CD4-positive, CD25-positive, alpha-beta regulatory T cell (primary cell): ENCODE measurements around the gene STAG1. TPM values are rescaled to one million over a fixed set of nuclear protein-coding genes. Genes with fewer than 3 reads are reported as not detected.
"Not testable (repeated sequence)": the region's sequence is repeated elsewhere in the genome, so short reads cannot be mapped to it uniquely, and the experiment has no call there.

Source experiments
- ATAC-seq, 2 donors: fragments of 150-1000 bp; cut with Tn5 transposase; one replicate each; pipeline ENCODE4 v1.10.0; 2021; ENCODE audit warnings: low read depth in 2 of 2, moderate number of reproducible peaks in 2 of 2, moderate library complexity in 1 of 2
- DNase-seq, 3 donors: peaks; one replicate each; pipeline versions ENCODE4 v3.0.0 to v3.0.0-alpha.2; 2012 to 2022; ENCODE audit warnings: mixed read lengths in 1 of 3
- H3K27ac ChIP-seq: one replicate; pipeline ENCODE4 v1.7.0; 2013; ENCODE audit warnings: mild to moderate bottlenecking, low read length; ENCODE audit not compliant: insufficient read depth, poor library complexity, severe bottlenecking
- H3K27me3 ChIP-seq: one replicate; pipeline ENCODE4 v1.7.0; 2013; ENCODE audit warnings: low read length; ENCODE audit not compliant: control insufficient read depth, insufficient read depth
- H3K36me3 ChIP-seq: one replicate; pipeline ENCODE4 v1.7.0; 2013; ENCODE audit warnings: mild to moderate bottlenecking, low read length, moderate library complexity; ENCODE audit not compliant: control insufficient read depth, insufficient read depth
- H3K4me1 ChIP-seq: 2 replicates; pipeline ENCODE4 v1.7.0; 2013; ENCODE audit warnings: mild to moderate bottlenecking, low read length; ENCODE audit not compliant: insufficient read depth, control insufficient read depth, poor library complexity, severe bottlenecking
- H3K4me3 ChIP-seq: one replicate; pipeline ENCODE4 v1.7.0; 2013; ENCODE audit warnings: low read depth, mild to moderate bottlenecking, low read length, moderate library complexity
- H3K9me3 ChIP-seq, 2 experiments: 1 replicate in 1 of 2; 2 replicates in 1 of 2; pipeline ENCODE4 v1.7.0; 2013; ENCODE audit warnings: low read length in 2 of 2, mild to moderate bottlenecking in 1 of 2, moderate library complexity in 1 of 2; ENCODE audit not compliant: control insufficient read depth in 2 of 2
- H3K27ac Mint-ChIP-seq, 3 donors: one replicate each; pipeline ENCODE4 v1.8.0; 2020 to 2022; ENCODE audit warnings: mild to moderate bottlenecking in 3 of 3, mixed read lengths in 3 of 3, moderate library complexity in 2 of 3
- H3K27me3 Mint-ChIP-seq: one replicate; pipeline ENCODE4 v1.8.0; 2022; ENCODE audit warnings: mild to moderate bottlenecking, mixed read lengths
- H3K36me3 Mint-ChIP-seq: one replicate; pipeline ENCODE4 v1.8.0; 2020; ENCODE audit warnings: mixed read lengths
- H3K4me1 Mint-ChIP-seq, 4 donors: one replicate each; pipeline ENCODE4 v1.8.0; 2020 to 2022; ENCODE audit warnings: mixed read lengths in 4 of 4, mild to moderate bottlenecking in 1 of 4
- H3K4me3 Mint-ChIP-seq, 4 donors: one replicate each; pipeline ENCODE4 v1.8.0; 2020 to 2022; ENCODE audit warnings: mild to moderate bottlenecking in 4 of 4, mixed read lengths in 4 of 4, moderate library complexity in 3 of 4
- H3K9me3 Mint-ChIP-seq, 7 donors: one replicate each; pipeline ENCODE4 v1.8.0; 2020 to 2022; ENCODE audit warnings: mixed read lengths in 7 of 7, mild to moderate bottlenecking in 3 of 7, moderate library complexity in 2 of 7
- polyA plus RNA-seq, 4 donors: library from polyadenylated mRNA; unstranded; fragments of 300-500 nt; fragmentation: Illumina TruSeq; gene quantifications; one replicate each; pipeline ENCODE4 v1.2.3, GENCODE V29; 2021
- total RNA-seq: library from RNA; stranded (reverse); gene quantifications from one replicate; pipeline ENCODE4 v1.2.3, GENCODE V29; 2022

Gene STAG1
- total and polyA plus RNA-seq, 5 donors from 2014 or later = 16.0 to 58.6 (median 21.3) TPM

GRCh38 chr3:136390574-136390973, 361.6 kb downstream of the STAG1 start:
- no peaks in the 10 kb centered on the region for H3K36me3 ChIP-seq
- H3K4me1 Mint-ChIP-seq = peaks cover 0 to 13% (median 3%) of the 10 kb centered on the region in 4 donors
- peaks cover 0 to 2% (median 0%) of the 10 kb centered on the region in 7 donors for H3K9me3 Mint-ChIP-seq
- H3K27ac Mint-ChIP-seq = no peak overlapping the region
- H3K4me1 ChIP-seq = no peaks in the 10 kb centered on the region
- H3K27ac ChIP-seq = no peak overlapping the region
- DNase-seq (no peak), ATAC-seq (no peak)
- peaks cover 4% of the 10 kb centered on the region for H3K36me3 Mint-ChIP-seq
- no peaks in the 10 kb centered on the region for H3K9me3 ChIP-seq
- no peaks in the 10 kb centered on the region for H3K27me3 ChIP-seq
- no peak overlapping the region for H3K4me3 ChIP-seq
- H3K4me3 Mint-ChIP-seq = no peak overlapping the region
- H3K27me3 Mint-ChIP-seq = no peaks in the 10 kb centered on the region

DNA sequence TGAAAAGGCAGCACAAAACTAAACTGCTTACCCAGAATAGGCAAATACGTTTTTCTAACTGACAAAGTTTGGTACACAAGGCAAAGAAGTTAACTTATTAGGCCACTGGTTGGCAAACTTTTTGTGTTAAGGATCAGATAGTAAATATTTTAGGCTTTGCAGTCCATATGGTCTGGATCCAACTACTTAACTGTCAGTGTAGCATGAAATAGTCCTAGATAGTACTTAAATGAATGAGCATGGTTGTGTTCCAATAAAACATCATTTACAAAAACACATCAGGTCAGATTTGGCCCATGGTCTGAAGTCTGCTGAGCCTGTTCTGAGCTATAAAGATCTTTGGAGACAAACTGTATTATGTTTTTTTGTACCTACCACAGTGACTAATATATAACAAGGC, 365.1 kb downstream of the STAG1 start:
- Histone ChIP-seq H3K27me3 (no peaks in the 10 kb centered on the region), H3K4me1 (peaks cover 8% of the 10 kb centered on the region), H3K9me3 (no peaks in the 10 kb centered on the region), H3K27ac (no peak overlapping the region), H3K4me3 (no peak overlapping the region), H3K36me3 (no peaks in the 10 kb centered on the region)
- H3K27me3 Mint-ChIP-seq = no peaks in the 10 kb centered on the region
- H3K9me3 Mint-ChIP-seq = peaks cover 0 to 2% (median 0%) of the 10 kb centered on the region in 7 donors
- no peaks in the 10 kb centered on the region for H3K36me3 Mint-ChIP-seq
- no peak for DNase-seq
- no peak overlapping the region for H3K27ac Mint-ChIP-seq
- ATAC-seq = no peak
- H3K4me3 Mint-ChIP-seq = no peak overlapping the region
- H3K4me1 Mint-ChIP-seq = peaks cover 2 to 19% (median 9%) of the 10 kb centered on the region in 4 donors

- H3K36me3 Mint-ChIP-seq = no peaks in the 10 kb centered on the region
- DNase-seq = peak in 1 of 3 donors; percentile 66
- H3K4me1 Mint-ChIP-seq = peaks cover 2 to 23% (median 9%) of the 10 kb centered on the region in 4 donors
- no peaks in the 10 kb centered on the region for H3K27me3 ChIP-seq
- H3K36me3 ChIP-seq = no peaks in the 10 kb centered on the region
- no peaks in the 10 kb centered on the region for H3K9me3 Mint-ChIP-seq
- H3K27ac Mint-ChIP-seq = peak overlapping the region in 1 of 3 donors; percentile 56
- no peaks in the 10 kb centered on the region for H3K9me3 ChIP-seq
- peak in 1 of 2 donors; percentile 64 for ATAC-seq
- H3K27me3 Mint-ChIP-seq = no peaks in the 10 kb centered on the region
- H3K27ac ChIP-seq = peak overlapping the region; percentile 34
- H3K4me3 Mint-ChIP-seq = peak overlapping the region in 2 of 4 donors; percentile 8 to 24
- H3K4me3 ChIP-seq = peak overlapping the region; percentile 24
- H3K4me1 ChIP-seq = peaks cover 8% of the 10 kb centered on the region
These were observed 366.7 kb downstream of the STAG1 start for GRCh38 chr3:136385457-136385856.

- Histone ChIP-seq H3K9me3 (no peaks in the 10 kb centered on the region), H3K36me3 (peaks cover 3% of the 10 kb centered on the region), H3K4me1 (peaks cover 8% of the 10 kb centered on the region), H3K4me3 (no peak overlapping the region), H3K27me3 (no peaks in the 10 kb centered on the region), H3K27ac (no peak overlapping the region)
- Mint-ChIP-seq H3K36me3 (peaks cover 19% of the 10 kb centered on the region), H3K27me3 (no peaks in the 10 kb centered on the region), H3K9me3 (no peaks in the 10 kb centered on the region), H3K4me1 (peaks cover 3 to 31% (median 9%) of the 10 kb centered on the region in 4 donors), H3K4me3 (no peak overlapping the region), H3K27ac (no peak overlapping the region)
- no peak for DNase-seq
- no peak for ATAC-seq
These were observed 371.1 kb downstream of the STAG1 start for GRCh38 chr3:136381051-136381450.

- Histone ChIP-seq H3K36me3 (peaks cover 3% of the 10 kb centered on the region), H3K27ac (no peak overlapping the region), H3K4me3 (no peak overlapping the region), H3K4me1 (peaks cover 8% of the 10 kb centered on the region), H3K9me3 (no peaks in the 10 kb centered on the region), H3K27me3 (no peaks in the 10 kb centered on the region)
- Mint-ChIP-seq H3K9me3 (no peaks in the 10 kb centered on the region), H3K36me3 (peaks cover 20% of the 10 kb centered on the region), H3K4me3 (no peak overlapping the region), H3K27ac (no peak overlapping the region), H3K27me3 (no peaks in the 10 kb centered on the region), H3K4me1 (peaks cover 3 to 29% (median 7%) of the 10 kb centered on the region in 4 donors)
- DNase-seq (no peak), ATAC-seq (no peak)
These were observed 371.6 kb downstream of the STAG1 start for GRCh38 chr3:136380530-136380929.

DNA sequence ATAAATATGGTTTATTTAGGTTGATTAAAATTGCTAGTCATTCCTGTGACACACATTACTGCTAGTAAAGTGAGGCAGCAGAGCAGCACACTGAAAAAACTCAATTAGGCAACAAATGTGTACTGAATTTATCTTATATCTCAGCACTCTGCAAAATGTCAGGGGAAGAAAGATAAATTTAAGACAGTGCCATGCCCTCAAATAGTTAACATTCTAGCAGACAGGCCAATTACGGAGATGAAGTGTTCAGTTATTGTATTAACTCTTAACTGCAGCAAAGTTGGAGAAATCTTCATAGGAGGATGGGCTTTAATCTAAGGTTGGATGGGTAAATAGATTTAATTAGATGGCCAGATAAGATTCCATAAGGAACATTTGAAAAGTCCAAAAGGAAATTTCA, 374.2 kb downstream of the STAG1 start:
- Mint-ChIP-seq H3K27ac (no peak overlapping the region), H3K9me3 (no peaks in the 10 kb centered on the region), H3K27me3 (no peaks in the 10 kb centered on the region), H3K36me3 (peaks cover 30% of the 10 kb centered on the region), H3K4me3 (no peak overlapping the region), H3K4me1 (peaks cover 0 to 22% (median 1%) of the 10 kb centered on the region in 4 donors)
- H3K27me3 ChIP-seq = no peaks in the 10 kb centered on the region
- H3K36me3 ChIP-seq = peaks cover 3% of the 10 kb centered on the region
- no peak overlapping the region for H3K27ac ChIP-seq
- no peaks in the 10 kb centered on the region for H3K9me3 ChIP-seq
- H3K4me1 ChIP-seq = no peaks in the 10 kb centered on the region
- no peak for ATAC-seq
- no peak overlapping the region for H3K4me3 ChIP-seq
- DNase-seq = no peak

DNA sequence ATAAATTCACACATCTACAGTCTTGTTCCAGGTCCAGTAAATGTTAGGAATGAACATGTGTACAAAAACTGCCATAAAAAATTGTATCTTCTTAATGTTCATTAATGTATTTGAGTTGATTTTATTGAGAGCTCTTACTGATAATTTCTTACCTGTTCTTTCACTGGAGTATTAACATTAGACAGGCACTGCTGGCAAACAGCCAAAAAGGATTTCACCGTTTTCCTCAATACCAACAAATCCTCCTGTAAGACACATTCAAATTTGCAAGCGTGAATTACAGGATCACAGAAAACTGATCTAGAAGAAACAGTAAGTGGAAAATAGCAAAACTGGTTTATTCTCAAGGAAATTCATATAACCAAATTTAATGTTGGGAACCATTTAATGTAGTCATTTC, 374.7 kb downstream of the STAG1 start:
- Histone ChIP-seq H3K27me3 (no peaks in the 10 kb centered on the region), H3K27ac (no peak overlapping the region), H3K4me1 (no peaks in the 10 kb centered on the region), H3K4me3 (no peak overlapping the region), H3K9me3 (no peaks in the 10 kb centered on the region), H3K36me3 (peaks cover 3% of the 10 kb centered on the region)
- no peak overlapping the region for H3K27ac Mint-ChIP-seq
- H3K9me3 Mint-ChIP-seq = no peaks in the 10 kb centered on the region
- DNase-seq = no peak
- H3K4me1 Mint-ChIP-seq = peaks cover 0 to 22% (median 1%) of the 10 kb centered on the region in 4 donors
- peaks cover 32% of the 10 kb centered on the region for H3K36me3 Mint-ChIP-seq
- H3K4me3 Mint-ChIP-seq = no peak overlapping the region
- no peak for ATAC-seq
- H3K27me3 Mint-ChIP-seq = no peaks in the 10 kb centered on the region

- not testable (repeated sequence) for H3K27me3 Mint-ChIP-seq, H3K27ac ChIP-seq, H3K27ac Mint-ChIP-seq, H3K9me3 Mint-ChIP-seq, DNase-seq, H3K4me3 Mint-ChIP-seq, ATAC-seq, H3K36me3 ChIP-seq, H3K9me3 ChIP-seq, H3K4me3 ChIP-seq, H3K4me1 ChIP-seq, H3K27me3 ChIP-seq
- Mint-ChIP-seq H3K4me1 (peaks cover 0 to 13% (median 1%) of the 10 kb centered on the region in 4 donors), H3K36me3 (peaks cover 36% of the 10 kb centered on the region)
These were observed 376.4 kb downstream of the STAG1 start for GRCh38 chr3:136375800-136376199.
